Right lobe of liver (tissue), 4 donors: ENCODE measurements around the gene UBXN6.

Experiments
- POLR2A ChIP-seq: fragments of 450-650 bp; IDR thresholded peaks from one replicate; pipeline ENCODE4 v1.6.1; 2017; ENCODE audit warnings: antibody characterized with exemption, mild to moderate bottlenecking
- TF ChIP-seq, protein P1 (sequence below), 4 donors: fragments of 200-600 bp in 3 of 4; fragments of 450-650 bp in 1 of 4; IDR thresholded peaks; one replicate each; pipeline versions ENCODE4 v1.5.1 to v1.8.0; 2016 to 2022; ENCODE audit warnings: antibody characterized with exemption in 4 of 4, mild to moderate bottlenecking in 2 of 4
- donor health status: DM: no; HTN: no; CAD: no.
- donor health status: DM: no; HTN: no; CAD: no.
- donor health status: DM: no; HTN: yes; CAD: no.

DNA sequence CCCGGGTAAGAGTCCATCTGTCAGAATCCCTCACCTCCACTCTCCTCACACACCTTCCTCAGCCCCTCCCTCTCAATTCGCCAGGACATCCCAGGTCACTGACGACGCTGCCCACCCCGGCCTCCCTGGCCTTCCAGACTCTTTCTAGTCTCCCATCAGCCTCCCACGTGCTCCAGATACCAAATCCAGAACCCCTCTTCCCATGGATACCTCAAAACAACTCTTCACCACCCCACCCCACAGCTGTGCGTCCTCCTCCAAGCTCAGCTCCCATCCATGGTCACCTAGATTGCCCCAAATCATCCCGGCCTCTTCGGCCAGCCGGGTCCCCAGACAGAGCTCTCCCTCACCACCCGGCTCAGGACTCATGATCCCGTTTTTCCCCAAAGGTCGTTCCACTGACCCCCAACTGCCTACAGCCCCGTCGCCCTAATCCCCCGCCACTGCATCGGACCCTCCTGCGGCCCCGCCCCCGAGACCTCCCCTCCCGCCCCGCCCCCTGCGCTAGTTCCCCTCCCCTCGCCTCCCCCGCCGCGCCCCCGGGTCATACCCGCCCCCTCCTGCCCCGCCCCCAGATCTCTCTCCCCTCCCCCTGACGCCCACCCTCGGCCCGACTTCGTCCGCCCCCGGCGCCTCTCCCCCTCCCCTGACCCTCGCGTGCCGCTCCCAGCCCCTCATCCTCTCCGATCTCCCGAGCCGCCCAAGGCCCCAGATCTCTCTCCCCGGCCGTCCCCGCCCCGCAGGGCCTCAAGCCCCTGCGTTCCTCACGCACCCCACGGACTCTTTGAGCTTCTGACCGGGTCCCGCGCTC, 546 bp downstream of the UBXN6 start:
- TF ChIP-seq, protein P1, sequence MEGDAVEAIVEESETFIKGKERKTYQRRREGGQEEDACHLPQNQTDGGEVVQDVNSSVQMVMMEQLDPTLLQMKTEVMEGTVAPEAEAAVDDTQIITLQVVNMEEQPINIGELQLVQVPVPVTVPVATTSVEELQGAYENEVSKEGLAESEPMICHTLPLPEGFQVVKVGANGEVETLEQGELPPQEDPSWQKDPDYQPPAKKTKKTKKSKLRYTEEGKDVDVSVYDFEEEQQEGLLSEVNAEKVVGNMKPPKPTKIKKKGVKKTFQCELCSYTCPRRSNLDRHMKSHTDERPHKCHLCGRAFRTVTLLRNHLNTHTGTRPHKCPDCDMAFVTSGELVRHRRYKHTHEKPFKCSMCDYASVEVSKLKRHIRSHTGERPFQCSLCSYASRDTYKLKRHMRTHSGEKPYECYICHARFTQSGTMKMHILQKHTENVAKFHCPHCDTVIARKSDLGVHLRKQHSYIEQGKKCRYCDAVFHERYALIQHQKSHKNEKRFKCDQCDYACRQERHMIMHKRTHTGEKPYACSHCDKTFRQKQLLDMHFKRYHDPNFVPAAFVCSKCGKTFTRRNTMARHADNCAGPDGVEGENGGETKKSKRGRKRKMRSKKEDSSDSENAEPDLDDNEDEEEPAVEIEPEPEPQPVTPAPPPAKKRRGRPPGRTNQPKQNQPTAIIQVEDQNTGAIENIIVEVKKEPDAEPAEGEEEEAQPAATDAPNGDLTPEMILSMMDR (IDR thresholded peaks at IDR 0.05) = no peak
- no peak for TF ChIP-seq POLR2A
